ENCODE measurements around the gene STXBP1. TPM values are rescaled to one million over a fixed set of nuclear protein-coding genes. Genes with fewer than 3 reads are reported as not detected.
A peak's percentile ranks its signal among the peaks of the same experiment; 100 is the strongest.

Gene STXBP1
- total RNA-seq, 1 experiment from 2014 or later = 40.6 TPM

GRCh38 chr9:127690735-127691134 lies 78.7 kb downstream of the STXBP1 start:
- Histone ChIP-seq H3K4me1 (ENCODE audit: control insufficient read depth in 1 of 2, insufficient read depth in 2 of 2, low read length in 2 of 2) (no peaks in the 10 kb centered on the region), H3K9me2 (ENCODE audit: insufficient read depth) (no peaks in the 10 kb centered on the region), H3K36me3 (ENCODE audit: control insufficient read depth in 1 of 2, insufficient read depth in 2 of 2, low read length in 2 of 2) (0 out of 4 replicates have a peak, but pooled peaks cover 0 to 4% of the 10 kb centered on the region in 2 experiments), H3K79me2 (ENCODE audit: insufficient read depth, low read length) (no peaks in the 10 kb centered on the region), H2AFZ (ENCODE audit: low read depth, low read length, poor library complexity, severe bottlenecking) (no peak overlapping the region), H4K20me1 (ENCODE audit: insufficient read depth) (no peaks in the 10 kb centered on the region), H3K4me3 (replicated peaks in 1 of 2; ENCODE audit: low read depth in 1 of 2, low read length in 2 of 2) (no peak overlapping the region), H3K27ac (ENCODE audit: low read depth, low read length) (no peak overlapping the region), H3K9me3 (ENCODE audit: control insufficient read depth in 1 of 2, insufficient read depth in 1 of 2, low read depth in 1 of 2, low read length in 2 of 2) (no peaks in the 10 kb centered on the region), H3K27me3 (ENCODE audit: insufficient read depth, low read length) (no peaks in the 10 kb centered on the region), H3K9ac (ENCODE audit: low read length) (no peak overlapping the region), H3K4me2 (ENCODE audit: low read length) (no peak overlapping the region)
- DNase-seq (ENCODE audit: low read depth, low spot score) = no peak
- TF ChIP-seq EZH2phosphoT487 (IDR thresholded peaks at IDR 0.05; ENCODE audit: borderline replicate concordance) = no peak
- no peak for TF ChIP-seq CEBPB (IDR thresholded peaks at IDR 0.05; ENCODE audit: low read depth)
- TF ChIP-seq RAD21 (IDR thresholded peaks at IDR 0.05; ENCODE audit: low read depth) = no peak
- no peak for TF ChIP-seq POLR2A (IDR thresholded peaks at IDR 0.05; ENCODE audit: borderline replicate concordance, extremely low read depth, insufficient read depth, insufficient read length)
- TF ChIP-seq TCF7L2 (IDR thresholded peaks at IDR 0.05; ENCODE audit: borderline replicate concordance, extremely low read depth, insufficient read depth, insufficient read length) = no peak
- TF ChIP-seq FOSL1 (IDR thresholded peaks at IDR 0.05; ENCODE audit: low read depth) = no peak
- CTCF ChIA-PET = no interaction called here
- intact Hi-C loops (cut with micrococcal nuclease) = no loop called here
- POLR2A ChIA-PET = no interaction called here
- RAD21 ChIA-PET (ENCODE audit: low non-redundant PET in 1 of 2, low total read pairs in 2 of 2, uncharacterized antibody in 2 of 2, unreplicated experiment in 2 of 2) = no interaction called here
- no TSS peak for BruUV-seq (replicated peaks)
- ATAC-seq = no peak

GRCh38 chr9:127692071-127692470 lies 80.0 kb downstream of the STXBP1 start:
- H3K9ac ChIP-seq (ENCODE audit: low read length) = no peak overlapping the region
- H3K4me1 ChIP-seq (ENCODE audit: control insufficient read depth in 1 of 2, insufficient read depth in 2 of 2, low read length in 2 of 2) = no peaks in the 10 kb centered on the region
- H3K4me2 ChIP-seq (ENCODE audit: low read length) = no peak overlapping the region
- no peaks in the 10 kb centered on the region for H3K27me3 ChIP-seq (ENCODE audit: insufficient read depth, low read length)
- intact Hi-C loops (cut with micrococcal nuclease) = no loop called here
- ATAC-seq (no peak), DNase-seq (ENCODE audit: low read depth, low spot score) (no peak)
- H3K4me3 ChIP-seq (replicated peaks in 1 of 2; ENCODE audit: low read depth in 1 of 2, low read length in 2 of 2) = no peak overlapping the region
- no peaks in the 10 kb centered on the region for H3K79me2 ChIP-seq (ENCODE audit: insufficient read depth, low read length)
- no peak overlapping the region for H2AFZ ChIP-seq (ENCODE audit: low read depth, low read length, poor library complexity, severe bottlenecking)
- ChIA-PET POLR2A (no interaction called here), RAD21 (ENCODE audit: low non-redundant PET in 1 of 2, low total read pairs in 2 of 2, uncharacterized antibody in 2 of 2, unreplicated experiment in 2 of 2) (no interaction called here), CTCF (no interaction called here)
- TF ChIP-seq RAD21 (IDR thresholded peaks at IDR 0.05; ENCODE audit: low read depth) = no peak
- TF ChIP-seq FOSL1 (IDR thresholded peaks at IDR 0.05; ENCODE audit: low read depth) = no peak
- no peak for TF ChIP-seq CBX3 (IDR thresholded peaks at IDR 0.05; ENCODE audit: low read depth)
- TF ChIP-seq CEBPB (IDR thresholded peaks at IDR 0.05; ENCODE audit: low read depth) = no peak
- TF ChIP-seq, protein P1, sequence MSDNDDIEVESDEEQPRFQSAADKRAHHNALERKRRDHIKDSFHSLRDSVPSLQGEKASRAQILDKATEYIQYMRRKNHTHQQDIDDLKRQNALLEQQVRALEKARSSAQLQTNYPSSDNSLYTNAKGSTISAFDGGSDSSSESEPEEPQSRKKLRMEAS (IDR thresholded peaks at IDR 0.05) = no peak
- no peak for TF ChIP-seq ZNF274 (IDR thresholded peaks at IDR 0.05; ENCODE audit: low read depth, low read length)
- TF ChIP-seq, protein P2, sequence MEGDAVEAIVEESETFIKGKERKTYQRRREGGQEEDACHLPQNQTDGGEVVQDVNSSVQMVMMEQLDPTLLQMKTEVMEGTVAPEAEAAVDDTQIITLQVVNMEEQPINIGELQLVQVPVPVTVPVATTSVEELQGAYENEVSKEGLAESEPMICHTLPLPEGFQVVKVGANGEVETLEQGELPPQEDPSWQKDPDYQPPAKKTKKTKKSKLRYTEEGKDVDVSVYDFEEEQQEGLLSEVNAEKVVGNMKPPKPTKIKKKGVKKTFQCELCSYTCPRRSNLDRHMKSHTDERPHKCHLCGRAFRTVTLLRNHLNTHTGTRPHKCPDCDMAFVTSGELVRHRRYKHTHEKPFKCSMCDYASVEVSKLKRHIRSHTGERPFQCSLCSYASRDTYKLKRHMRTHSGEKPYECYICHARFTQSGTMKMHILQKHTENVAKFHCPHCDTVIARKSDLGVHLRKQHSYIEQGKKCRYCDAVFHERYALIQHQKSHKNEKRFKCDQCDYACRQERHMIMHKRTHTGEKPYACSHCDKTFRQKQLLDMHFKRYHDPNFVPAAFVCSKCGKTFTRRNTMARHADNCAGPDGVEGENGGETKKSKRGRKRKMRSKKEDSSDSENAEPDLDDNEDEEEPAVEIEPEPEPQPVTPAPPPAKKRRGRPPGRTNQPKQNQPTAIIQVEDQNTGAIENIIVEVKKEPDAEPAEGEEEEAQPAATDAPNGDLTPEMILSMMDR (IDR thresholded peaks at IDR 0.05 in 2 of 3, conservative IDR thresholded peaks at IDR 0.05 in 1 of 3; ENCODE audit: borderline replicate concordance in 1 of 3, insufficient read depth in 1 of 3, low read depth in 2 of 3, low read length in 2 of 3) = no peak
- no peak for TF ChIP-seq POLR2A (IDR thresholded peaks at IDR 0.05; ENCODE audit: borderline replicate concordance, extremely low read depth, insufficient read depth, insufficient read length)
- H3K9me3 ChIP-seq (ENCODE audit: control insufficient read depth in 1 of 2, insufficient read depth in 1 of 2, low read depth in 1 of 2, low read length in 2 of 2) = no peaks in the 10 kb centered on the region
- H4K20me1 ChIP-seq (ENCODE audit: insufficient read depth) = no peaks in the 10 kb centered on the region
- TSS peak; percentile 47 for BruUV-seq (replicated peaks)
- H3K27ac ChIP-seq (ENCODE audit: low read depth, low read length) = no peak overlapping the region
- H3K9me2 ChIP-seq (ENCODE audit: insufficient read depth) = no peaks in the 10 kb centered on the region
- 0 out of 4 replicates have a peak, but pooled peaks cover 0 to 4% of the 10 kb centered on the region in 2 experiments for H3K36me3 ChIP-seq (ENCODE audit: control insufficient read depth in 1 of 2, insufficient read depth in 2 of 2, low read length in 2 of 2)
